ENCODE data around the gene GUK1. TPM values are rescaled to one million over a fixed set of nuclear protein-coding genes. Genes with fewer than 3 reads are reported as not detected.

Gene GUK1
- total RNA-seq, 2 experiments from 2014 or later = 154 to 197 TPM

- no TSS peak for BruUV-seq (replicated peaks)
- H2AFZ ChIP-seq (ENCODE audit: low read length) = no peak overlapping the region
- H3K9me2 ChIP-seq (ENCODE audit: insufficient read depth, low read length) = no peaks in the 10 kb centered on the region
- intact Hi-C loops (cut with micrococcal nuclease; ENCODE audit: unreplicated experiment) = no loop called here
- ChIA-PET POLR2A (no interaction called here), CTCF (ENCODE audit: unreplicated experiment) (no interaction called here)
- H3K4me2 ChIP-seq (ENCODE audit: low read length) = no peak overlapping the region
- TF ChIP-seq EZH2phosphoT487 (IDR thresholded peaks at IDR 0.05; ENCODE audit: borderline replicate concordance, low read depth, low read length) = no peak
- TF ChIP-seq, protein P1, sequence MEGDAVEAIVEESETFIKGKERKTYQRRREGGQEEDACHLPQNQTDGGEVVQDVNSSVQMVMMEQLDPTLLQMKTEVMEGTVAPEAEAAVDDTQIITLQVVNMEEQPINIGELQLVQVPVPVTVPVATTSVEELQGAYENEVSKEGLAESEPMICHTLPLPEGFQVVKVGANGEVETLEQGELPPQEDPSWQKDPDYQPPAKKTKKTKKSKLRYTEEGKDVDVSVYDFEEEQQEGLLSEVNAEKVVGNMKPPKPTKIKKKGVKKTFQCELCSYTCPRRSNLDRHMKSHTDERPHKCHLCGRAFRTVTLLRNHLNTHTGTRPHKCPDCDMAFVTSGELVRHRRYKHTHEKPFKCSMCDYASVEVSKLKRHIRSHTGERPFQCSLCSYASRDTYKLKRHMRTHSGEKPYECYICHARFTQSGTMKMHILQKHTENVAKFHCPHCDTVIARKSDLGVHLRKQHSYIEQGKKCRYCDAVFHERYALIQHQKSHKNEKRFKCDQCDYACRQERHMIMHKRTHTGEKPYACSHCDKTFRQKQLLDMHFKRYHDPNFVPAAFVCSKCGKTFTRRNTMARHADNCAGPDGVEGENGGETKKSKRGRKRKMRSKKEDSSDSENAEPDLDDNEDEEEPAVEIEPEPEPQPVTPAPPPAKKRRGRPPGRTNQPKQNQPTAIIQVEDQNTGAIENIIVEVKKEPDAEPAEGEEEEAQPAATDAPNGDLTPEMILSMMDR (conservative IDR thresholded peaks at IDR 0.05; ENCODE audit: low read length) = no peak
- peaks cover 5% of the 10 kb centered on the region; the same call in 1 of the 2 replicates for H4K20me1 ChIP-seq (ENCODE audit: insufficient read depth, low read length)
- peaks cover 11% of the 10 kb centered on the region; the same call in 1 of the 2 replicates for H3K79me2 ChIP-seq (ENCODE audit: insufficient read depth, low read depth, low read length)
- no peak overlapping the region for H3K27ac ChIP-seq (ENCODE audit: low read depth, low read length, poor library complexity, severe bottlenecking)
- H3K36me3 ChIP-seq (ENCODE audit: insufficient read depth, low read length) = no peaks in the 10 kb centered on the region
- no peak for DNase-seq (ENCODE audit: low spot score)
- H3K4me3 ChIP-seq (ENCODE audit: low read depth, low read length, poor library complexity, severe bottlenecking) = no peak overlapping the region
- no peaks in the 10 kb centered on the region for H3K9me3 ChIP-seq (ENCODE audit: low read length)
- peaks cover 25% of the 10 kb centered on the region for H3K4me1 ChIP-seq (ENCODE audit: insufficient read depth, low read length, poor library complexity, severe bottlenecking)
These were observed 22.4 kb downstream of the GUK1 start for GRCh38 chr1:228162286-228163006.

DNA sequence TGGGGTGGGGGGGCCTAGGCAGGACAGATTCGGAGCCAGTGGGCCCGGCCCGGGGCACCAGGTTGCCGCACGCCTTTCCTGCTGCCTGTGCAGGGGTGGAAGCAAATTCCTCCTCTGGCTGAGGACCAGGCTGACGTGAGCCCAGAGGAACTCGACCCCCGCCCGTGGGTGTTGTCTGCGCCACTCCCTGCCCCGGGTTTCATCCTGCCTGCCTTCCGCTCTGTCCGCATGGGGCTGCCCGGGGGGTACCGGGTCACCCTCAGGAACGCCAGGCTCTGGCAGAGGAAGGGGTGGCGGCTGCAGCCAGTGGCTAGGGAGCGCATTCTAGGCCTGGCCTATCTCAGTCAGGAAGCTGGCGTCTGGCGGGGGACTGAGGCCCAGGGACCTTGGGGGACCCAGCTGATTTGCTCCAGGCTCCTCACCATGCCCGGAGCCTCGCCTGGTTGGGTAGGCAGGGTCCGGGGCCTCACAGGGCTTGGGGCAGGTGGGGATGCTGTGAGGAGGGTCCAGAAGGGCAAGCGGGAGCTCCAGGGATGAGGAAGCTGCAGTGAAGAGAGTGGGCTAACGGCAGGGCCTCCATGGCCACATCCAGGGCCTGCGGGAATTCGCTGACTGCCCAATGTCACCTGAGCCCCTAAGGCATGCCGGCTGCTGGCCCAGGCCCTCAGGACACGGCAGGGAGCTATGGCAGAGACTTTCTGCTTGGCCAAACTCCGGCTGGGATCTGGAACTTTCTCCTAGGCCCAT lies 23.1 kb downstream of the GUK1 start:
- Histone ChIP-seq H3K4me2 (ENCODE audit: low read length) (no peak overlapping the region), H3K4me3 (ENCODE audit: low read depth, low read length, poor library complexity, severe bottlenecking) (no peak overlapping the region), H3K36me3 (ENCODE audit: insufficient read depth, low read length) (no peaks in the 10 kb centered on the region), H3K9me3 (ENCODE audit: low read length) (no peaks in the 10 kb centered on the region), H3K27ac (ENCODE audit: low read depth, low read length, poor library complexity, severe bottlenecking) (no peak overlapping the region), H4K20me1 (ENCODE audit: insufficient read depth, low read length) (peaks cover 5% of the 10 kb centered on the region; the same call in 1 of the 2 replicates), H2AFZ (ENCODE audit: low read length) (no peak overlapping the region), H3K4me1 (ENCODE audit: insufficient read depth, low read length, poor library complexity, severe bottlenecking) (peaks cover 25% of the 10 kb centered on the region), H3K79me2 (ENCODE audit: insufficient read depth, low read depth, low read length) (peaks cover 11% of the 10 kb centered on the region; the same call in 1 of the 2 replicates), H3K9me2 (ENCODE audit: insufficient read depth, low read length) (no peaks in the 10 kb centered on the region)
- CTCF ChIA-PET (ENCODE audit: unreplicated experiment) = no interaction called here
- DNase-seq (ENCODE audit: low spot score) = no peak
- no TSS peak for BruUV-seq (replicated peaks)
- intact Hi-C loops (cut with micrococcal nuclease; ENCODE audit: unreplicated experiment) = no loop called here
- POLR2A ChIA-PET = interaction anchor here (2.3 kb wide), 1 partner anchor 20 kb away, joined by 8 read pairs; no protein-coding TSS in a partner anchor
- TF ChIP-seq EZH2phosphoT487 (IDR thresholded peaks at IDR 0.05; ENCODE audit: borderline replicate concordance, low read depth, low read length) = no peak
- TF ChIP-seq, protein P1 (conservative IDR thresholded peaks at IDR 0.05; ENCODE audit: low read length) = no peak
